GM03348 (cell line): ENCODE results near the gene PTDSS2.

Source experiments
- DNase-seq: peaks from one replicate; pipeline ENCODE4 v3.0.0; 2012; ENCODE audit warnings: low spot score

The PTDSS2 gene

DNA sequence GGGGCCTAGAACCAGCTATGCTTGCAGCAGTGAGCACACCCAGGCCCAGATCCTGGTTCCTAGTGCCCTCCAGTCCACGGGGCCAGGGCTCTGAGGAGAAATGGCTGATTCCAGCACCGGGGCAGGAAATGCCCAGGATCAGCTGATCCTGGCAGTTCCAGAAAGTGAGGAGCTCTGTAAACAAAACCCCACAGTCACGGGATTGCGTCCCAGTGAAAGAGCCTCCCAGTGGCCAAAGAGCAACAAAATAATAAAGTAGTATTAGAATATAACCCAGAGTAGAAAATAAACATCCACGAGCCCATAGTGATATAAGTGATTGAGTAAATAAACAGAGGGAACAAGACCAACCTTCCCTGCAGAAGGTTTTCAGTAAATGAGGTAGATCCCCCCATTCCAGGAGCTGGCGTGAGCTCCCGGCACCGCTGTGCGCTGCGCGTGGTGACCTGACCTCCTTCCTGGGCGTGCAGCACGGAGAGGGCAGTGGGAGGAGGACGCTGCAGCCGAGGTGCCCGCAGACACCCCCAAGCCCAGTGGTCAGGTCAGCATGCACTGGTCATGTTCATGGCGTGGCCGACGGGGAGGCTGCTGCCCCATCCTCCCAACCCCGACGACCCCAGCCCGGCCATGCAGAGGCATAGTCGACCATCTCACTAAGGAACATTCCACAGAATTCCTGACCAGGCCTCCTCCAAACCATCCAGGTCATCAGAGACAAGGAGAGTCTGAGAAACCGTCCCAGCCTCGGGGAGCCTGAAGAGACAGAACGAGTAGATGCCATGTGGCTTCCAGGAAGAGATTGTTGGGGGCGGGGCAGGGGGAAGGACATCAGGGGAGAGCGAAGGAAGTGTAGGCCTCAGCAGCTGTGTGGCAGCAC is 19.8 kb downstream of the PTDSS2 start:
- peak; percentile 92 for DNase-seq

GRCh38 chr11:471468-472145 is 21.5 kb downstream of the PTDSS2 start:
- DNase-seq = no peak

DNA sequence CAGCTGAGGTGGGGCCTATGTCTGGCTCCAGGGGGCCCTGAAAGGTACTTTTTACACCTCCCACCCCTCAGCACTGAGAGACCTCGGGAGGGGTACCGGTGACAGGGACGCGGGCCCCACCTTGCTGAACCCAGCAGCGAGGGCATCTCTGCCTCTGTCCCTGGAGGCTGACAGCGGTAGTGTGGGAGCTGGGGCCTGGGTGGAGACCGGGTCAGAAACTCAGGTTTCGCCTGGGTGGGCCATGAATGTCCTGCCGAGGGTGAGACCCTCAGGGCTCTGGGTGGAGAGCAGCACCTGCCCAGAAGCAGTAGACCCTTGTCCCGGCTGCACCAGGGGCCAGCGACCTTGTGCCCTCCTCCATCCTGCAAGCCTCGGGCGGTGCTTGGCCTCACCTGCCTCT is 22.2 kb downstream of the PTDSS2 start:
- no peak for DNase-seq

DNA sequence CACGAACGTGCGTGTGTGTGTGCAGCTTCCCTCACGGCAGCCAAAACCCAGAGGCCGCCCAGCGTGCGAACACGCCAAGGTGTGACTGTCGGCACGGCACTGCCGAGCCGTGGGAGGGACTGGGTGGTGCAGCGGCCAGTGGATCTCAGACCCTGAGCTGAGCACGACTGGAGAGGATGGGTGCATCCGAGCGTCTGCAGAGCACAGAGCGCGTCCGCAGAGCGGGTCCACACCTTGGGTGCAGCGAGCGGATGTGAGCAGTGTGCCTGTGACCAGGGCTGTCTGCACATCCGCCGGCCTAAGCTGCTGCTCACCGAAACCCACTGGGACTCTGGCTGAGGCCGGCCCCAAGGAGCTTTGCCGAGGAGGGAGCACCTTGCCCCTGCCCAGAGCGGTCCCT is 22.7 kb downstream of the PTDSS2 start:
- no peak for DNase-seq

GRCh38 chr11:473415-473814 is 23.3 kb downstream of the PTDSS2 start:
- DNase-seq = no peak

DNA sequence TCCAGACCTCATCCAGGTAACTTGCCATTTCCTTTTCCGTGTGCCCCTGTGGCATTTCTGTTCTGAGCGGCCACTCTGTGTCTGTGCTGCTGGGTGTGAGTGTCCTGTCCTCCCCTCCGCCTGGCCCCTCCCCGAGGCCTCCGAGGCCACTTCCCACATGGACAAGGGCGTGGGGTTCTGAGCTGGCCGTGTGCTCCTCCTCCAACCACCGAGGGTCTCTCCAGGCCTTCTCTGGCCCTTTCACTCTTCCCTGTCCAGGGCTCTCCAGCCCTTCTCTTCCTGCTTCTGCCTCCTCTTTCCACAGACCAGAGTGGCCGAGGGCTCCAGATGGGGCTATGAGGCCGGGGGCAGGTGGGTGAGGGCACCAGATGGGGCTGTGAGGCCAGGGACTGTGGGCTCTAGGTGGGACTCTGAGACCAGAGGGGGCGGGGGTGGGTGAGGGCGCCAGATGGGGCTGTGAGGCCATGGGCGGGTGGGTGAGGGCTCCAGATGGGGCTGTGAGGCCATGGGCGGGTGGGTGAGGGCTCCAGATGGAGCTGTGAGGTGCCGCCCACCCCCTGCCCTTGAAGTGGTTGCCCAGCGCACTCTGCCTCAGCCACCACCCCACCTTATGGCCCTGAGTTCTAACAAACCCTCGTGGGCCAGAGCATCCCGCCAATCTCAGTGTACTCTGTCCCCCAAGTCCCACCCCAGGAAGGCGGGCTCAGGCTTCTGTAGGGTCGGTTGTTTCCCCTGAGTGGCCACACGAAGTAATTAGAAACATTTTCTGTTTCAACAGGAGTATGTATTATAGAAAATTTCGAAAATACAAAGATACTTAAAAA is 24.1 kb downstream of the PTDSS2 start:
- DNase-seq = no peak

GRCh38 chr11:474914-475506 is 24.9 kb downstream of the PTDSS2 start:
- DNase-seq = no peak

GRCh38 chr11:475941-476340 is 25.9 kb downstream of the PTDSS2 start:
- DNase-seq = no peak

DNA sequence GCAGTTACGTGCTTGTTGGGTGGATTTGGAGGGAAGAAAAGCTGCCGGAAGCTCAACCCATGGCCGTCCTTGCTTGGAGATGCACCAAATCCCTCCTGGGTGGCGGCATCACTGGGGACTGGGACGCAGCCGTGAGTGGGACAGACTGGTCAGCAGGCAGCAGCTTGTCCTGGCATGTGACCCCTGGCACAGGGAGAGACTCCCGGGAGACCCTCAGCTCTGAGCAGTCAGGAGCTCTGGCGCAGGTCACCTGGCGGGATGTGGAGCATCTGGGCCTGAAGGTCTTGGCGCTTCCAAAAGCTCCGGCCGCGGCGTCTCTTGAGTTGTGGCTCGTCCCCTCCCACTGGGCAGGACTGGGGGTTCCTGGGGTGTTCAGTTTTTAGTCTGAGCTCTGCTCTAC is 26.3 kb downstream of the PTDSS2 start:
- DNase-seq = no peak

DNA sequence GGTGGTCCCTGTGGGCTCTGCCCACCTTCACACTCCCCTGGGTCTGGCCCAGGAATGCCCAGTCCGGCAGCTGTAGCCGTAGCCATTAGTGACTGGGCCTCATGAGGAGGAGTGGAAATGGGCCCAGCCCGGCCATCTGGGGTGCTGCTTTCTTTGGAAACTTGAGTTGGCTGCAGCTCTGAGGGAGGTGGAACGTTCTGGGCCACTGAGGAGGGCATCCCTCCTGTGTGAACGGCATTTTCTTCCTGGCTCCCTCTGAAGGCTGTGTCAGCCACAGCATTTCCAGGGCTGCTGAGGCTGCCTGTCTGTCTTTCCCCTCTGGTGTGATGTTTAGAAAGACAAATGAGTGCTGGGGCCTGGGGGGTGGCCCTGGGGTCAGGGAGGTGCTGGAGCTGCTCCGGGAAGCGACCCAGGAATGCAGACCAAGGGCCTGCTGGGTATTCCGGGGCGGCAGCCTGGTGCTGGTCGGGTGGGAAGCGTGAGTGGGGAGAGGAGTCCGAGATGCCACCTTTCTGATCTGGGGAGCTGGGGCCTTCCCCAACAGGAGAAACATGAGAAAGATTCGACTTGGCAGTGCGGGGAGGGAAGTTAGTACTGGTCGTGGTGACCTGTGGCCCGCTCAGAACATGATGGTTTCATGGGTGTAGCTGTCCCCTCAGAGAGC is 27.1 kb downstream of the PTDSS2 start:
- no peak for DNase-seq

- no peak for DNase-seq
Measured at GRCh38 chr11:479311-479710, 29.2 kb downstream of the PTDSS2 start.

- DNase-seq = no peak
Measured at GRCh38 chr11:484616-485015, 34.5 kb downstream of the PTDSS2 start.

DNA sequence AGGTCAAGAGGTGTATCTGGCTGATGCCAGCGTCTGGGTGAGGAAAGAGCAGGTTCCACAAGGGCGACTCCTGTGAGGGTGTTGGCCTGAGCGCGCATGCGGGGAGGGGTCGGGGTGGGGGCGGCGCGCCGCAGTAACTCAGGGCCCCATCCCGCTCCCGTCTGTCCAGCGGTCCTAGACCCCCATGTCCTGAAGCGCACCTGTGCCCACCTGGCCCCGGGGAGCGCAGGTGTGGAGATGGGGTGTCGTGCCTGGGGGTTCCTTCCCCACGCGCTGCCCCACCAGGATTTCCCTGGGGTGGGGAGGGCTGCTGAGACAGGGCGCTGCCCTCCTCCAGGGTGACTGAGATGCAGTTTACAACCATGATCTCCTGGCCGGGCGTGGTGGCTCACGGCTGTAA is 36.1 kb downstream of the PTDSS2 start:
- no peak for DNase-seq

GRCh38 chr11:487571-488021 is 37.5 kb downstream of the PTDSS2 start:
- DNase-seq = no peak

DNA sequence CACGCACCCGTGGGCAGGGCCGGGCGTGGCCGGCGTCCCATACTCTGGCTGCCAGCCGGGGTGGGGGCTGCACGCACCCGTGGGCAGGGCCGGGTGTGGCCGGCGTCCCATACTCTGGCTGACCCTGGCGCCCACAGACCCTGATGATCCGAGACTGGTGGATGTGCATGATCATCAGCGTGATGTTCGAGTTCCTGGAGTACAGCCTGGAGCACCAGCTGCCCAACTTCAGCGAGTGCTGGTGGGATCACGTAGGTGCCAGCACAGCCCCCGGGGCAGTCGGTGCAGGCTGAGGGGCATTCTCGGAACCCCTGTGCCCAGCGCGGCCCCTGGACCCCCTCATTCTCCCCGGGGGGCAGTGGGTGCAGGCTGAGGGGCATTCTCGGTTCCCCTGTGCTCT is 38.0 kb downstream of the PTDSS2 start:
- DNase-seq = no peak

DNA sequence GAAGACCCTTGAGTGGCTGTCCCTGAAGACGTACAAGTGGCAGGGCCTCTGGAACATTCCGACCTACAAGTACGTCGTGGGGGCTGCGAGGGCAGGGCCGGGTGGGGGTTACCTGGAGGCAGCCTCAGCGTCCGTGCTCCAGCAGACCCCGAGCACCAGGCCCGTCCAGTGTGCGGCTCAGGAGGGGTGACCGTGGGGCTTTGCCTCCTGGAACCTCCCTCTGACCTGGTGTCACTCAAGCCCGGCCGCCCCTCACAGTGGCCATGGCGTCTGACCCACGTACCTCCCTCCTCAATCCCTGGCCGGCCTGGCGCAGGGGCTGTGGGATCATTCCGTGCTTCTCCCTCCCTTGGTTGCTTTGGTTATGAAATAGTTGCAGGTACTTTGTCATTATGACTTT is 38.5 kb downstream of the PTDSS2 start:
- no peak for DNase-seq

- DNase-seq = no peak
Measured at GRCh38 chr11:488992-489391, 38.9 kb downstream of the PTDSS2 start.

- no peak for DNase-seq
Measured at GRCh38 chr11:489610-490185, 39.6 kb downstream of the PTDSS2 start.

DNA sequence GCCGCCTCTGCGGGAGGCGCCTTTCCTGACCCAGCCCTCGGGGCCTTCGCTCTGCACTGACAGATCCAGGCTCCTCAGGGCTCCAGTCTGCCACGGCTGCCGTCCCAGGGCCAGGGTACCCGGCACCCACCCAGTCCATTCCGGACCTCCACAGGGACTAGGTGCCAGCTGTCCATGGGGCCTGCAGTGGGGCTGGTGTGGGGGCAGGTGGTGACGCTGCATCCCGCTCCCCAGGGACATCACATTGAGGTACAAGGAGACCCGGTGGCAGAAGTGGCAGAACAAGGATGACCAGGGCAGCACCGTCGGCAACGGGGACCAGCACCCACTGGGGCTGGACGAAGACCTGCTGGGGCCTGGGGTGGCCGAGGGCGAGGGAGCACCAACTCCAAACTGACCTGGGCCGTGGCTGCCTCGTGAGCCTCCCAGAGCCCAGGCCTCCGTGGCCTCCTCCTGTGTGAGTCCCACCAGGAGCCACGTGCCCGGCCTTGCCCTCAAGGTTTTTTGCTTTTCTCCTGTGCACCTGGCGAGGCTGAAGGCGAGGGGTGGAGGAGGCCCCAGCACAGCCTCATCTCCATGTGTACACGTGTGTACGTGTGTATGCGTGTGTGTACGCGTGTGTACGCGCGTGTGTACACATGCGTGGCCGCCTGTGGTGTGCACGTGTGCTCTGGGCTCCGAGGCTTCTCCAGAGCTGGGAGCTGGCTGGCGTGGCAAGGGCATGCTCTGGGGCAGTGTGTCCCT is 40.3 kb downstream of the PTDSS2 start:
- no peak for DNase-seq

- no peak for DNase-seq
Measured at GRCh38 chr11:490930-491260, 40.8 kb downstream of the PTDSS2 start.

- no peak for DNase-seq
Measured at GRCh38 chr11:491358-491757, 41.3 kb downstream of the PTDSS2 start.
